Measurements from ENCODE around the gene RASA4B. TPM values are rescaled to one million over a fixed set of nuclear protein-coding genes. Genes with fewer than 3 reads are reported as not detected.

RASA4B gene
- total RNA-seq, 4 donors from 2014 or later = 10.8 to 59.0 (median 21.2) TPM

DNA sequence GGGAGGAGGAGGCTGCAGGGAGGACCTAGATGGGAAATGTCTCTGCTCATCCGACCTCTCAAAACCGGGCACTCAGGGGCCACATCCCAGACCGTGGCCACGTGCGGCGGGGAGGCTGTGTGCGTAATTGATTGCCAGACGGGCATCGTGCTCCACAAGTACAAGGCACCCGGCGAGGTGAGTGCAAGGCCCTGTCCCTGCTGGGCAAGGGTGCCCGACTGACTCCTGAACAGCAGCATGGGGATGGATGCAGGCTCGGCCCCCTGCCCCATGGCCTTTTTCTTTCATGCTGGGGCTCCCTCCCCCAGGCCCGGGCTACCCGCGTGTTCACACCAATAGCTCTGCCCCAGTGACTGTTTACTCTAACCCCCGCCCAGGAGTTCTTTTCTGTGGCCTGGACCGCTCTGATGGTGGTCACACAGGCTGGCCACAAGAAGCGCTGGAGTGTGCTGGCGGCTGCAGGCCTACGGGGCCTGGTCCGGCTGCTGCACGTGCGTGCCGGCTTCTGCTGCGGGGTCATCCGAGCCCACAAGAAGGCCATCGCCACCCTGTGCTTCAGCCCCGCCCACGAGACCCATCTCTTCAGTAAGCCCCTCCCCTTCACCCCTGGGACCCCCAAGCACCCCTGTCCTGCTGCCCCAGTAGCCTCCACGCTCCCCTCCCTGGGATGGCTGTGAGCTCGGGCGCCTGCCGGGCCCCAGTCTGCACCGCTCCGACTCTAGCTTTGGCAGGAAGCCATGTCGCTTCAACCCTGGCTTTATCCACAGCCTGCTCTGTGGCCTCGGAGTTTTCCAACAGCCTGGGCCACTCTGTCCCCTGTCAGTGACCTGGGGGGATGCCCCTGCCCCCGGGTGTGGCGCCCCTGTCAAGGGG lies 48.9 kb downstream of the RASA4B start:
- no peaks in the 10 kb centered on the region for H3K27me3 ChIP-seq
- H3K27ac ChIP-seq = no peak overlapping the region
- H3K36me3 ChIP-seq = no peaks in the 10 kb centered on the region
- TF ChIP-seq POLR2A (IDR thresholded peaks at IDR 0.05) = no peak
- TF ChIP-seq, protein P1, sequence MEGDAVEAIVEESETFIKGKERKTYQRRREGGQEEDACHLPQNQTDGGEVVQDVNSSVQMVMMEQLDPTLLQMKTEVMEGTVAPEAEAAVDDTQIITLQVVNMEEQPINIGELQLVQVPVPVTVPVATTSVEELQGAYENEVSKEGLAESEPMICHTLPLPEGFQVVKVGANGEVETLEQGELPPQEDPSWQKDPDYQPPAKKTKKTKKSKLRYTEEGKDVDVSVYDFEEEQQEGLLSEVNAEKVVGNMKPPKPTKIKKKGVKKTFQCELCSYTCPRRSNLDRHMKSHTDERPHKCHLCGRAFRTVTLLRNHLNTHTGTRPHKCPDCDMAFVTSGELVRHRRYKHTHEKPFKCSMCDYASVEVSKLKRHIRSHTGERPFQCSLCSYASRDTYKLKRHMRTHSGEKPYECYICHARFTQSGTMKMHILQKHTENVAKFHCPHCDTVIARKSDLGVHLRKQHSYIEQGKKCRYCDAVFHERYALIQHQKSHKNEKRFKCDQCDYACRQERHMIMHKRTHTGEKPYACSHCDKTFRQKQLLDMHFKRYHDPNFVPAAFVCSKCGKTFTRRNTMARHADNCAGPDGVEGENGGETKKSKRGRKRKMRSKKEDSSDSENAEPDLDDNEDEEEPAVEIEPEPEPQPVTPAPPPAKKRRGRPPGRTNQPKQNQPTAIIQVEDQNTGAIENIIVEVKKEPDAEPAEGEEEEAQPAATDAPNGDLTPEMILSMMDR (IDR thresholded peaks at IDR 0.05) = no peak
- DNase-seq = no peak
- intact Hi-C loops (cut with DNase I; ENCODE audit: low total_unique reads) = no loop called here
- H3K4me3 ChIP-seq = no peak overlapping the region
- peaks cover 4 to 9% of the 10 kb centered on the region in 2 donors for H3K4me1 ChIP-seq
- H3K9me3 ChIP-seq = no peaks in the 10 kb centered on the region

DNA sequence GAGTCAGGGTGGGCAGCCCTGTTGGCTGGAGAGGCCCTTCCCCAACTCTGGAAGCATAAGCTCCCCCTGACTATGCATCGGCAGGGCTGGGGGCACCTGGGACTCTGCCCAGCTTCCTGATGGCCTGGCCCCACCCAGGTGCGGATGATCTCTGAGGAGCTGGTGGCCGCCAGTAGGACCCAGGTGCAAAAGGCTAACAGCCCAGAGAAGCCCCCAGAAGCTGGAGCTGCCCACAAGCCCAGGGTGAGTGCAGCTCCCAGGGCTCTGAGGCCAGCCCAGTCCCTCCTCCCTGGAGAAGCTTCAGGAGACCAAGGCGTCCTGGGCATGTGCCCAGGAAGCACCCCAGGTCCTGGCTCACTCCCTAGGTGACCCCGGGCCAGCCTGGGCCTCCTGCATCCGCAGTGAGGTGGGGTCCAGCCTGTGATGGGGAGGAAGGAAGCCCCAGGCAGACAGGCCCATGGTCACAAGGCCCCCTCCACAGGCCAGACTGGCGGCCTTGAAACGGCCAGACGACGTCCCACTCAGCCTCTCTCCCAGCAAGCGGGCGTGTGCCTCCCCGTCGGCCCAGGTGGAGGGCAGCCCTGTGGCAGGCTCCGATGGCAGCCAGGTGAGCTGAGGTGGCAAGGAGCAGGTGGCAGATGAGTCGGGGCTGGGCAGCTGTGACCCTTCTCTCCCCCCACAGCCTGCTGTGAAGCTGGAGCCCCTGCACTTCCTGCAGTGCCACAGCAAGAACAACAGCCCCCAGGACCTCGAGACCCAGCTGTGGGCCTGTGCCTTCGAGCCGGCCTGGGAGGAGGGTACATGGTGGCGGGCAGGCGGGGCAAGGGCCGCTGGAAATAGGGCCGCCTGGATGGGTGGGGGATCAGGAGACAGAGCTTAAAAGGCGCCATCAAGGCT lies 49.7 kb downstream of the RASA4B start:
- no peaks in the 10 kb centered on the region for H3K36me3 ChIP-seq
- no peaks in the 10 kb centered on the region for H3K9me3 ChIP-seq
- intact Hi-C loops (cut with DNase I; ENCODE audit: low total_unique reads) = no loop called here
- TF ChIP-seq, protein P1 (IDR thresholded peaks at IDR 0.05) = no peak
- DNase-seq = no peak
- H3K27me3 ChIP-seq = no peaks in the 10 kb centered on the region
- H3K4me3 ChIP-seq = no peak overlapping the region
- no peak overlapping the region for H3K27ac ChIP-seq
- peaks cover 6 to 11% of the 10 kb centered on the region in 2 donors for H3K4me1 ChIP-seq

DNA sequence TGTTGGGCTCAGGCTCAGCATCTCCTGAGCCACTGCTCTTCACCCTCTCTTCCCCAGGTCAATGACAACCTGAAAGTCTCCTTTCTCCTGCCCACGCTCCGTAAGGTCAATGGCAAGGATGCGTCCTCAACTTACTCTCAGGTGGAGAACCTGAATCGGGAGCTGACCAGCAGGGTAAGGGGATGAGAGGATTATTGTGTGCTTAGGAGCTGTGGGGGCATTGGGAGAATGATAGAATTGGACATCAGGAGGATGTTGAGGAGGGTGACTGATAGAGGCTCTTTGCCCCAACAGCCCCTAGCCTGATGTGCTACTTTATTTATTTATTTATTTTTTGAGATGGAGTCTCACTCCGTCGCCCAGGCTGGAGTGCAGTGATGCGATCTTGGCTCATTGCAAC lies 51.5 kb downstream of the RASA4B start:
- DNase-seq = no peak
- Histone ChIP-seq H3K4me3 (no peak overlapping the region), H3K27ac (no peak overlapping the region), H3K27me3 (no peaks in the 10 kb centered on the region), H3K36me3 (no peaks in the 10 kb centered on the region), H3K4me1 (peaks cover 6 to 11% of the 10 kb centered on the region in 2 donors), H3K9me3 (no peaks in the 10 kb centered on the region)
- intact Hi-C loops (cut with DNase I; ENCODE audit: low total_unique reads) = no loop called here
- no peak for TF ChIP-seq POLR2A (IDR thresholded peaks at IDR 0.05)
- TF ChIP-seq, protein P1 (IDR thresholded peaks at IDR 0.05) = no peak

DNA sequence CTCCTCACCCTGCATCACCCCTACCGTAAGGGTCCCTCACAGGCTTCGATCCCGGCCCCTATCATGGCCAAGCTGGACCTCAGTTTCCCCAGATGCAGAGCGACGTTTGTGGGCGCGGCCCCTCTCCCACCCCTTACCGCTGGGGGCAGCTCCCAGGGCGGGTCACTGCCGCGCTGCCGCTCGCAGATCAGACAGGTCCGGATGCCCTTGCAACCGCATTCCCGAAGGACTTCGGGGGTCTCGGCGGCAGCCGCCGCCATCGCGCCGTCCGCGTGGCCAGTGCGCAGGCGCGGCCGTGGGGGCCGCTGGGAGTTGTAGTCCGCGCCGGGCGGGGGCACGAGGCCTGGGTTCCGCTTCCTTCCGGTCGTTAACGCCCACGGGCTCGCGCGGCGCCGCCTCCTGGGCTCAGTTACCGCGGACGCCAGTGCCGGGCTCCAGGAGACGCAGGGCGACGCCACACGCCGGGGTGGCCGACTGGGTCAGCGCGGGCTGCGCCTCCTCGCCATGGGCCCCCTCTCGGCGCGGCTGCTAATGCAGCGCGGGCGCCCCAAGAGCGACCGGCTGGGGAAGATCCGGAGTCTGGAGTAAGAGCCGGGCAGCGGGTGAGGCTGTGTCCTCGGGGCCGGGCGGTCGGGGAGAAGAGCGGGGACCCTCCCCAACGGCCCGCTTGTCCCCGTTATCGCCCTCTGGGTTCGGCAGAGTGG lies 52.8 kb downstream of the RASA4B start, which contains the start of the genes ALKBH4 and LRWD1:
TSS of gene ALKBH4 (minus strand) at position 287 of the 704 bp plus-strand sequence. CDS start at position 260, 27 bp downstream.
TSS of gene LRWD1 (plus strand) at position 408 of the 704 bp plus-strand sequence. CDS start at position 505, 97 bp downstream.
- intact Hi-C loops (cut with DNase I; ENCODE audit: low total_unique reads) = no loop called here
- no peaks in the 10 kb centered on the region for H3K36me3 ChIP-seq
- TF ChIP-seq, protein P1 (IDR thresholded peaks at IDR 0.05) = peak in 3 of 4 experiments; percentile 28 to 66 (median 33)
- TF ChIP-seq POLR2A (IDR thresholded peaks at IDR 0.05) = peak; percentile 40 to 72
- H3K27me3 ChIP-seq = no peaks in the 10 kb centered on the region
- H3K4me3 ChIP-seq = peak within 1 kb of the TSS; percentile 81 to 92
- peak; percentile 91 to 93 for DNase-seq
- H3K27ac ChIP-seq = peak within 1 kb of the TSS; percentile 74 to 75
- peaks cover 6 to 11% of the 10 kb centered on the region in 2 donors for H3K4me1 ChIP-seq
- no peaks in the 10 kb centered on the region for H3K9me3 ChIP-seq

All from uterus (tissue), 4 donors.